Neural progenitor cell (in vitro differentiated cells): ENCODE data around the gene LMAN1L. TPM values are rescaled to one million over a fixed set of nuclear protein-coding genes. Genes with fewer than 3 reads are reported as not detected.

Experiments
- DNase-seq: peaks from one replicate; pipeline ENCODE4 v3.0.0-alpha.2; 2016; ENCODE audit warnings: low spot score
- H2AFZ ChIP-seq: fragments of 200-600 bp; sonication (generic); replicated peaks from 2 replicates; pipeline ENCODE4 v1.6.1; 2016; ENCODE audit warnings: antibody characterized with exemption
- H3F3A ChIP-seq: fragments of 200-600 bp; sonication (generic); 2 replicates; pipeline ENCODE4 v1.6.1; 2016; ENCODE audit warnings: antibody characterized with exemption, low read depth
- H3K27ac ChIP-seq: fragments of 200-600 bp; sonication (generic); 2 replicates; pipeline ENCODE4 v1.5.1; 2016; ENCODE audit warnings: mild to moderate bottlenecking
- H3K27me3 ChIP-seq: fragments of 200-600 bp; sonication (generic); 2 replicates; pipeline ENCODE4 v1.6.1; 2016; ENCODE audit warnings: mild to moderate bottlenecking, moderate library complexity
- H3K36me3 ChIP-seq: fragments of 200-600 bp; sonication (generic); 2 replicates; pipeline ENCODE4 v1.5.1; 2016
- H3K4me1 ChIP-seq: fragments of 200-600 bp; sonication (generic); 2 replicates; pipeline ENCODE4 v1.6.1; 2016; ENCODE audit warnings: mixed run types
- H3K4me2 ChIP-seq: fragments of 200-600 bp; sonication (generic); 2 replicates; pipeline ENCODE4 v1.6.1; 2016
- H3K4me3 ChIP-seq: fragments of 200-600 bp; sonication (generic); 2 replicates; pipeline ENCODE4 v1.5.1; 2016
- H3K79me2 ChIP-seq: fragments of 200-600 bp; sonication (generic); 2 replicates; pipeline ENCODE4 v1.6.1; 2016; ENCODE audit warnings: low read depth
- H3K9ac ChIP-seq: fragments of 200-600 bp; sonication (generic); 2 replicates; pipeline ENCODE4 v1.6.1; 2016
- H3K9me3 ChIP-seq: fragments of 200-600 bp; sonication (generic); 2 replicates; pipeline ENCODE4 v1.5.1; 2016; ENCODE audit warnings: low read depth
- H4K20me1 ChIP-seq: fragments of 200-600 bp; sonication (generic); 2 replicates; pipeline ENCODE4 v1.6.1; 2016; ENCODE audit warnings: low read depth
- H3K27ac Mint-ChIP-seq: 3 replicates; pipeline ENCODE4 v1.8.0; 2021; ENCODE audit warnings: mixed read lengths
- H3K27me3 Mint-ChIP-seq: 2 replicates; pipeline ENCODE4 v1.8.0; 2022; ENCODE audit warnings: low read depth, mild to moderate bottlenecking, inconsistent platforms, moderate library complexity, mixed read lengths; ENCODE audit not compliant: insufficient read depth
- H3K36me3 Mint-ChIP-seq: 3 replicates; pipeline ENCODE4 v1.8.0; 2021; ENCODE audit warnings: mixed read lengths
- H3K4me1 Mint-ChIP-seq: 3 replicates; pipeline ENCODE4 v1.8.0; 2021; ENCODE audit warnings: mixed read lengths
- H3K4me3 Mint-ChIP-seq: 3 replicates; pipeline ENCODE4 v1.8.0; 2021; ENCODE audit warnings: mild to moderate bottlenecking, moderate library complexity, mixed read lengths
- H3K9me3 Mint-ChIP-seq: 3 replicates; pipeline ENCODE4 v1.8.0; 2020; ENCODE audit warnings: mixed read lengths
- EZH2 ChIP-seq: fragments of 200-600 bp; sonication (generic); IDR thresholded peaks from 2 replicates; pipeline ENCODE4 v1.6.1; 2017; ENCODE audit warnings: antibody characterized with exemption, mild to moderate bottlenecking, moderate library complexity
- EZH2phosphoT487 ChIP-seq: fragments of 200-600 bp; sonication (generic); IDR thresholded peaks from 2 replicates; pipeline ENCODE4 v1.6.1; 2017; ENCODE audit warnings: antibody characterized with exemption
- microRNA-seq: library from miRNA; unstranded; fragments of <30 nt; microRNA quantifications from one replicate; pipeline ENCODE4, GENCODE V29; 2016
- small RNA-seq: library from RNA; depleted of rRNA; stranded (forward); fragments of <200 nt; gene quantifications from one replicate; pipeline ENCODE3, GENCODE V24; 2015
- total RNA-seq: library from RNA; depleted of rRNA; stranded (reverse); fragments of >200 nt; gene quantifications from 2 replicates; pipeline ENCODE4 v1.2.3, GENCODE V29; 2015; ENCODE audit warnings: low replicate concordance
- TF ChIP-seq, protein P1 (sequence below): fragments of 200-600 bp; sonication (generic); IDR thresholded peaks from 2 replicates; pipeline ENCODE4 v1.5.1; 2017; ENCODE audit warnings: antibody characterized with exemption, mild to moderate bottlenecking

LMAN1L gene
- total RNA-seq, 1 donor from 2014 or later = not detected

DNA sequence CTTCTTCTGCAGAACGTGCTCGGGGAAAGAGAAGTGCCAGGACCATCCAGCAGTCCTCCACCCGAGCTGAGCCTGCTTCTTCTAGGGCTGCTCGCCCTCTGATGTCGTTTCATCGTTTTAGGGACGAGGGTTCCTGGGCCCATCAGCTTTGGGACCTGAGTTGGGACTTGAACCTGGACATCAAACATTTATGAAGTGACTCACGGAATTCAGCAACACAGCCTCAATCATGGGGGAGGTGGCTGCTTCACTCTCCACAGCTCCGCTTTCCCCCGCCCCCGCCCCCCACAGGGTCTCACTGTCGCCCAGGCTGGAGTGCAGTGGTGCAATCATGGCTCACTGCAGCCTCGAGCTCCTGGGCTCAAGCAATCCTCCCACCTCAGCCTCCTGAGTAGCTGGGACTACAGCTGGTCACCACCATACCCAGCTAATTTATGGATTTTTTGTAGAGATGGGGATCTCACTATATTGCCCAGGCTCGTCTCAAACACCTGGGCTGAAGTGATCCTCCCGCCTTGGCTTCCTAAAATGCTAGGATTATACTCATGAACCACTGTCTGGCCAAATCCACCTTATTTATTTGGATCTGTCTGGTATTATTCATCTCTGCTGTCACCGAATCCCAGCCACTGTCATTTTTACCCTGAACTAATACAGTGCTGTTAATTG lies 61.3 kb downstream of the LMAN1L start:
- H3K27me3 ChIP-seq = no peaks in the 10 kb centered on the region
- H3K9me3 ChIP-seq = no peaks in the 10 kb centered on the region
- no peak overlapping the region for H3K27ac ChIP-seq
- H3F3A ChIP-seq = peaks cover 6% of the 10 kb centered on the region
- TF ChIP-seq EZH2 (no peak), EZH2phosphoT487 (no peak)
- TF ChIP-seq, protein P1, sequence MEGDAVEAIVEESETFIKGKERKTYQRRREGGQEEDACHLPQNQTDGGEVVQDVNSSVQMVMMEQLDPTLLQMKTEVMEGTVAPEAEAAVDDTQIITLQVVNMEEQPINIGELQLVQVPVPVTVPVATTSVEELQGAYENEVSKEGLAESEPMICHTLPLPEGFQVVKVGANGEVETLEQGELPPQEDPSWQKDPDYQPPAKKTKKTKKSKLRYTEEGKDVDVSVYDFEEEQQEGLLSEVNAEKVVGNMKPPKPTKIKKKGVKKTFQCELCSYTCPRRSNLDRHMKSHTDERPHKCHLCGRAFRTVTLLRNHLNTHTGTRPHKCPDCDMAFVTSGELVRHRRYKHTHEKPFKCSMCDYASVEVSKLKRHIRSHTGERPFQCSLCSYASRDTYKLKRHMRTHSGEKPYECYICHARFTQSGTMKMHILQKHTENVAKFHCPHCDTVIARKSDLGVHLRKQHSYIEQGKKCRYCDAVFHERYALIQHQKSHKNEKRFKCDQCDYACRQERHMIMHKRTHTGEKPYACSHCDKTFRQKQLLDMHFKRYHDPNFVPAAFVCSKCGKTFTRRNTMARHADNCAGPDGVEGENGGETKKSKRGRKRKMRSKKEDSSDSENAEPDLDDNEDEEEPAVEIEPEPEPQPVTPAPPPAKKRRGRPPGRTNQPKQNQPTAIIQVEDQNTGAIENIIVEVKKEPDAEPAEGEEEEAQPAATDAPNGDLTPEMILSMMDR = no peak
- no peaks in the 10 kb centered on the region for H3K36me3 ChIP-seq
- no peaks in the 10 kb centered on the region for H3K9me3 Mint-ChIP-seq
- peaks cover 32% of the 10 kb centered on the region for H4K20me1 ChIP-seq
- H3K4me3 Mint-ChIP-seq = peak overlapping the region; percentile 94
- no peak overlapping the region for H3K9ac ChIP-seq
- H3K4me1 Mint-ChIP-seq = peaks cover 24% of the 10 kb centered on the region
- H2AFZ ChIP-seq = peak overlapping the region; percentile 92
- peaks cover 5% of the 10 kb centered on the region for H3K27me3 Mint-ChIP-seq
- peaks cover 4% of the 10 kb centered on the region for H3K4me1 ChIP-seq
- H3K27ac Mint-ChIP-seq = no peak overlapping the region
- peak; percentile 33 for DNase-seq
- peaks cover 39% of the 10 kb centered on the region for H3K79me2 ChIP-seq
- peak overlapping the region; percentile 93 for H3K4me2 ChIP-seq
- H3K4me3 ChIP-seq = peak overlapping the region; percentile 86
- H3K36me3 Mint-ChIP-seq = peaks cover 6% of the 10 kb centered on the region

Small RNA genes within 50 kb of the gene (microRNA-seq; reads per million reads assigned to microRNA genes)
- gene MIR4513 (not detected), gene MIR6882 (not detected)

Small RNA genes within 50 kb of the gene (small RNA-seq; reads per million reads assigned to genes)
- gene CPLX3 (not detected), gene MIR4513 (not detected), gene MIR6882 (not detected)

Other genes with a start within 250 kb of the LMAN1L start
- gene CLK3, start 197.0 kb upstream of the LMAN1L start, total RNA-seq = 66.1 and 106 TPM in 2 replicates
- 16.6 and 24.4 TPM in 2 replicates for gene EDC3, start 116.8 kb upstream of the LMAN1L start, total RNA-seq
- gene CYP1A1, start 87.3 kb upstream of the LMAN1L start, total RNA-seq = 0.15 TPM in 1 of 2 replicates, not detected in the other
- gene CYP1A2, start 64.0 kb upstream of the LMAN1L start, total RNA-seq = not detected in 2 replicates
- 18.3 and 25.4 TPM in 2 replicates for gene CSK, start 30.8 kb upstream of the LMAN1L start, total RNA-seq
- gene CPLX3, start 13.8 kb downstream of the LMAN1L start, total RNA-seq = not detected in 2 replicates
- gene ULK3, start 30.3 kb downstream of the LMAN1L start, total RNA-seq = 22.7 and 37.4 TPM in 2 replicates
- gene SCAMP2, start 60.5 kb downstream of the LMAN1L start, total RNA-seq = 19.4 and 44.5 TPM in 2 replicates
- gene MPI, start 77.2 kb downstream of the LMAN1L start, total RNA-seq = 77.7 and 106 TPM in 2 replicates
- 120 and 124 TPM in 2 replicates for gene FAM219B, start 94.0 kb downstream of the LMAN1L start, total RNA-seq
- gene COX5A, start 125.2 kb downstream of the LMAN1L start, total RNA-seq = 144 and 200 TPM in 2 replicates
- gene RPP25, start 143.9 kb downstream of the LMAN1L start, total RNA-seq = 2.5 and 7.2 TPM in 2 replicates
- 16.4 and 24.9 TPM in 2 replicates for gene SCAMP5, start 182.7 kb downstream of the LMAN1L start, total RNA-seq
- 15.8 and 38.6 TPM in 2 replicates for gene PPCDC, start 210.8 kb downstream of the LMAN1L start, total RNA-seq